ENCODE measurements around the gene FAAH.

DNA sequence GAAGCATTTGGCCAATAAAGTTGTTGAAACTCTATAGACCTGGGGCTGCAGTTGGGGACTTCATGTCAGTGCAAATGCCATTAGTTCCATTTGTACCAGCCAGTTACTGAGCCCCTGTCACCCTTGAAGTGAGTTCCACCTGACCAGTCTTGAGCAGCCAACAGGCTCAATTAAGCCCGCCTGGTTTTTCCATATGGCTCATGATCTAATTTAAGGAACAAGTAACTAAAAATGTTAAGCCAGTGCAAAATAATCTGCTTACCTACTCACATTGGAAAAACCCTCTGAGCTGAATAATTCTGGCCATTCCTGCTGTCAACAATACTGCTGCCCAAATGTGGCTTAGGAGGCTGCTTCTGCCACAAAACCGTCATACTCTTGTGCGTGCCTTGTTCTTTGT, 32.0 kb upstream of the FAAH start:
- no peak for TF ChIP-seq CTCF (IDR thresholded peaks at IDR 0.05)
- no peak for TF ChIP-seq POLR2AphosphoS5 (IDR thresholded peaks at IDR 0.05; ENCODE audit: low read depth, low read length)
- TF ChIP-seq TCF7L2 (IDR thresholded peaks at IDR 0.05; ENCODE audit: low read depth, low read length), result no peak
- TF ChIP-seq, protein P1, sequence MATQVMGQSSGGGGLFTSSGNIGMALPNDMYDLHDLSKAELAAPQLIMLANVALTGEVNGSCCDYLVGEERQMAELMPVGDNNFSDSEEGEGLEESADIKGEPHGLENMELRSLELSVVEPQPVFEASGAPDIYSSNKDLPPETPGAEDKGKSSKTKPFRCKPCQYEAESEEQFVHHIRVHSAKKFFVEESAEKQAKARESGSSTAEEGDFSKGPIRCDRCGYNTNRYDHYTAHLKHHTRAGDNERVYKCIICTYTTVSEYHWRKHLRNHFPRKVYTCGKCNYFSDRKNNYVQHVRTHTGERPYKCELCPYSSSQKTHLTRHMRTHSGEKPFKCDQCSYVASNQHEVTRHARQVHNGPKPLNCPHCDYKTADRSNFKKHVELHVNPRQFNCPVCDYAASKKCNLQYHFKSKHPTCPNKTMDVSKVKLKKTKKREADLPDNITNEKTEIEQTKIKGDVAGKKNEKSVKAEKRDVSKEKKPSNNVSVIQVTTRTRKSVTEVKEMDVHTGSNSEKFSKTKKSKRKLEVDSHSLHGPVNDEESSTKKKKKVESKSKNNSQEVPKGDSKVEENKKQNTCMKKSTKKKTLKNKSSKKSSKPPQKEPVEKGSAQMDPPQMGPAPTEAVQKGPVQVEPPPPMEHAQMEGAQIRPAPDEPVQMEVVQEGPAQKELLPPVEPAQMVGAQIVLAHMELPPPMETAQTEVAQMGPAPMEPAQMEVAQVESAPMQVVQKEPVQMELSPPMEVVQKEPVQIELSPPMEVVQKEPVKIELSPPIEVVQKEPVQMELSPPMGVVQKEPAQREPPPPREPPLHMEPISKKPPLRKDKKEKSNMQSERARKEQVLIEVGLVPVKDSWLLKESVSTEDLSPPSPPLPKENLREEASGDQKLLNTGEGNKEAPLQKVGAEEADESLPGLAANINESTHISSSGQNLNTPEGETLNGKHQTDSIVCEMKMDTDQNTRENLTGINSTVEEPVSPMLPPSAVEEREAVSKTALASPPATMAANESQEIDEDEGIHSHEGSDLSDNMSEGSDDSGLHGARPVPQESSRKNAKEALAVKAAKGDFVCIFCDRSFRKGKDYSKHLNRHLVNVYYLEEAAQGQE (IDR thresholded peaks at IDR 0.05; ENCODE audit: insufficient read depth in 1 of 2, low read depth in 2 of 2, low read length in 1 of 2), result no peak
- no peak for TF ChIP-seq SIN3A (IDR thresholded peaks at IDR 0.05; ENCODE audit: borderline replicate concordance, insufficient read depth, low read depth, low read length)

Data from Panc1 (cell line).